HG02571 (cell line): Measurements from ENCODE around the gene SYTL2.
"Not testable (repeated sequence)": the region's sequence is repeated elsewhere in the genome, so short reads cannot be mapped to it uniquely, and the experiment has no call there.

ENCODE experiments used
- ATAC-seq: cut with Tn5 transposase; IDR thresholded peaks from one replicate; pipeline ENCODE4 v1.9.1; 2021; ENCODE audit warnings: mild to moderate bottlenecking, moderate library complexity; ENCODE audit not compliant: unreplicated experiment

The SYTL2 gene

DNA sequence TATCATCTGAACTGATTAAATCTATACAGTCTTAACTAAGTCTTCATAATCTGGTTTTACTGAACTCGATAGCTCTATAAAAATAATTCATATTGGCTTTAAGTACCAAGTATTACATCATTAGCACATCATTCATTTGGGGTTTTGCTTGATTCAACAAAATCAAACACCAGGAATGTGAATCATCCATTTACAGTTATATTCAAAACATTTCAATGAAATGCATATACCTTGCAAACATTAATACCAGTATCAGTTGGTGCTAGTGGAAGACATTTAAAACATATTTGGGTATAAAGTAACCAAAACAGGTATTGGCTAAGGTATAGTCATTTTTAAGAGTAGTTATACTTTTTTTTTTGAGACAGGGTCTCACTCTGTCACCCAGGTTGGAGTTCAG is 112.7 kb downstream of the SYTL2 start:
- ATAC-seq = no peak

DNA sequence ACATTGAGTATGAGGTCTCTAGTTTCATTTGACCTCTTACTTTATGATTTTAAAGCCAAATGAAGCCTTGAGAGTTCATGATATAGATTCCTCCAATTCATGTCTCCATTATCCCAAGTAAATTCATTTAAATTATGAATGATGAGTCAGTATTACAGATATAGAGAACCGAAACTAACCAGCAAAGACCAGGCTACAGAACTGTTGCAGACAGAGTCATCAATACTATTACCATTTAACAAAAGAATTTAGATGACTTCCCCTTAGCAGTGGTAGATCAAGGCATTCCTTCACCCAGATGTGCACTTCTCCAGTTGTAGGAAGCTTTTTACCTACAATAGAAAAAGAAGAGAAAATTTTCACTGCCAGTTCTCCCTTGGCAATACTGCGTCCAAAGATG is 113.2 kb downstream of the SYTL2 start:
- ATAC-seq = no peak

DNA sequence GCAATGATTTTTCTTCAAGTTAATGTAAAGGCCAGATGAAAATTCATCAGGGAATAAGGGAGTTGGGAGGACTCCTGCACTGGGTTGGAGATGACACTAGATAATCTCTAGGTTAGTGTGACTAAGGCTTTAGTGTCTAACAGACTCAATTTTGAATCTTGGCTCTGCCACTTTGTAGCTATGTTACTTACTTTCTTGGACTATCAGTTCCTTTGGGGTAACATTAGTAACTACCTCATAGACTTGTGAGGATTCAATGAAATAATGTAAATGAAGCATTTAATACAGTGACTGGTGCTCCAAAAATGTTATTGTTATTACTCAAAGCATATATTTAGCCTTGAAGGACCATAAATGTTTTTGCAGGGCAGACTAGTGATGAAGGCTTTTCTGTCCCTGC is 115.4 kb downstream of the SYTL2 start:
- no peak for ATAC-seq

DNA sequence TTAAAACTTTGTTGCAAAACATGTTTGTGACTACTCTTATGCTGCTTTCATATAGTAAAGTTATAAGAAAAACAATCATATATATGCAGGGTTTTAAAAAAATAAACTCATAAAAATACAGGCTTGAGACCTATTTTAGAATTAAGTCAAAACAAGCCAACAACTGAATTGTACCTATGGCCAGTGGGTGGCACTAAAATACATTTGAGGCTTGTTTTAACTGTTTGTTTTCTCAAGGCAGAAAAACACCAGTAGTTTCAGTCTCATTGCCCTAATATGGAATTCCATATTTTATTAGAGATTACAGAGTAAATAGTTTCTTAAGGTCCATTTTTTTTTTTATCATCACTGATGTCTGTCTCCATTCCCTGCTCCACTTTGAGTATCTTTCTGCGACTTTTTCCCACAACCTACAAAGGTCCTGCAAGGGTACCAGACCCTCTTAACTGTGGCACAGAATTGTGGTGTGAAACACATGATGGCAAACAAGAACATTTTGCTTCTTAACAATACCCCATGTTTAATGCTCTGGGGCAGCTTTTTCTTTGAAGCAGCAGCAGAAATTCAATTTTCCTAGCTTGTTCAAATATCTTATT is 116.5 kb downstream of the SYTL2 start:
- ATAC-seq = no peak

DNA sequence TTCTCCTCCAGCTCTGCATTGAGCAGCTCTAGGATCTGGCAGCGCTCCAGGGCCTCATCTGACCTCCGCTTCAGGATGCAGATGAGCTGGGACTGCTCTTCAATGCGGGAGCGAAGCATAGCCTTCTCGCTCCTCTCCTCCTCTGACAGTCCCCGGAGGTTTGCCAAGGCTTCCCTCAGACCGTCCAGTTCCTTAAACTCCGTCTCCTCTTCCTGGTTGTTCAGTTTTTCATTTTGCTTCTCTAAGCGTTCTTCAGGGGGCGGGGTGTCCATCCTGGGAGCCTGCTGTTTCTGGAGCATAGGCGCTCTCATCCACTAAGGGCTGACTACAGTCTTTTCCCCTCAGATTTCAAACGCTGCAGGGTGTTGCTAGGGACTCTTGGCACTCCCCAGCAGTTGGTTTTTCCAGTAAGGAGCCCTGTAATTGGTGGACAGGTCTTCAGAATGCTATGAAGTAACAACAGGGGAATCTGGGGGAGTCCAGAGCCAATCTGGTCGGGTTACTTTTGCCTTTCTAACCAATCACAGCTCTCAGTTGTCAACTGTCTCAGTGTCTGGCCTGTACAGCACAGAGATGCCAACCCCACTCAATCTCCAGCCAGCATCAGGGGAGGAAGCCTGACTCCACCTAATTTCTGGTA is 125.0 kb downstream of the SYTL2 start, which contains the start of gene CCDC89:
CCDC89 (minus strand) TSS at position 376 of the 640 bp plus-strand sequence; CDS start at position 311, 65 bp downstream.
- no peak for ATAC-seq

DNA sequence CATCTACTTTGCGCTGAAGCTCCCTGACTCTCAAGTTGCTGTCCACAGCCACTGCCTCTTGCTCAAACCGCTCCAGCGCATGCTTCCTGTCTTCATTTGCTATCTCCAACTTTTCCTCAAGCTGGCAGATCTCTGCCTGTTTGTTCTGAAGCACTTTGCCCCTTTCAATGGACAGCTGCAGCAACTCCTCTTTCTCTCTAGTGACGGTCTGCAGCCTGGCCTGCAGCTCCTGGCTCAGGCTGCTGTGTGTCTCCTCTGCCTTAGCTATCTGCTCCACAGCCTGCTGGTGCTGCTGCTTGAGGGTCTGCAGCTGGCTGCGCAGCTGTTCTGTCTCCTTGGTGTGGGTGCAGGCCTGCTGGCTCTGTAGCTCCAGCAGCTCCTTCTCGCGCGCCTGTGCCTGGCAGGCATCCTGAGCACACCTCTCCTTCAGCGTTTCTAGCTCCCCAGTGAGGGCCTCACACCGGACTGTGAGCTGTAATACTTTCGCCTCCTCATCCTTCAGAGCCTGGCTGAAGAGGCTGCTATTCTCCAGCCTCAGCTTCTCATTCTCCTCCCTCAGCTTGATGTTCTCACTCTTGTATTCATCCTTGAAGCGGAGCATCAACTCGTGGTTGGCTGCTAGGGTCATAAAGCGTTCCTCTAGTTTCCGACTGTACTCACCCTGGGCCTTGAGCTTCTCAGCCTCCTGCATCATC is 125.7 kb downstream of the SYTL2 start:
- ATAC-seq = no peak

DNA sequence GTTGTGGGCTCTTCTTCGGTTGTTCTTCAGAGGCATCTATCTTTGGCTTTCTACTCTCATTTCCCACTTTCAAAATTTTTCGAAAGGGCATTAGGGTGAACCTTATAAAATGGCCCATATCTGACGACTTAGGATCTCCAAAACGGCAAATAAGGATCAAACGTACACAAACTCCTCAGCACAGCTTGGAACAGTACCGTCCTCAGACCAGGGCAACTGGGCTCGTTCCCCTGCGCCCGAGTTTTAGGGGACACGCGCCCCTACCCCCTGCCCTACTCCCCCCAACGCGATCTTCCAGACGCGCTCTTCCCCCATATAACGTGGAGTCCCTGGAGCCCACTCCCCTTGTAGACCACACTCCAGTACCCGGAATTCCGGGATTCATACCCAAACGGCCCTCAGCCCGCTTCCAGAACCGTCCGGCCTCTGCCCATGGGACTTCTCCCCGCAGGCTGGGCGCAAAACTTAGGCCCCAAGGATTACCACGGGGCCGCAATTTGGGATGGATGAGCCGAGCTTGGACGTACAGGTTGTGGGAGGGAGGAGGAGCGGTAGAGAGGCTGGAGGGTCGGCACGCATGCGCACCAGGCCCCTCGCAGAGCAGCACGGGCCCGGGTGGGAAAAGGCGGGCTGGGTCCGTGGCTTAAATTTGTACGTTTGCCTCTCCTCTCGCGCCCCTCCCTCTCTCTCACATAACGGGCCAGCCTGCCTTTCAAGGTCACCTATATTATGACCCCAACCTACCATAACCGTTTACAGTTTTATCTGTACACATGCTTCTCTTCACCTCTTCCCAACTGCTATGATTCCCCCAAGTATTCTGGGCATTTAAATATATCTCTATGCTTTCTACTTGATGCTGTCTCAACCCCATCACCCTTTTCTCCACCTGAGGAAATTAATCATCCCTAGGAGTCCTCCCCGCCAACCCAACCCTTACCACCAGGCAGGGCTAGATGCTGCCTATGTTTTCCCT is 128.3 kb downstream of the SYTL2 start:
- peak; percentile 84 for ATAC-seq

DNA sequence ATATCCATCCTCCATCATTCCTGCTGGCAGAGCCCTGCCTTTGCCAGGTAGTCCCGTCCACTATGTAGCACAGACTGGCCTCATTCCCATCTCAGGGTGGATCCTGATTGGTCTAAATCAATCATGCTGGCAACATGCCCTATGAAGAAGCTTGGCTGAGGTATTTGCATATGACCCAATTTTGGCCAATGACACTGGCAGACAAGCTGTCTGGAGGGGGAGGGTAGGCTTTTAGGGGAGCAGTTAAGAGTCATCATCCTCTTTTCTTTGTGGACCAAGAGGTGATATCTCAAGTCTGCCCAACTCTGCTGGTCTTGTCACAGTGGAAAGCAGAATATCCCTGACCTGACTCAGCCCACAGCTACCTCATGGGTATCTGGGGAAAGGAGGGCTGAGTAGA is 130.0 kb downstream of the SYTL2 start:
- ATAC-seq = no peak

DNA sequence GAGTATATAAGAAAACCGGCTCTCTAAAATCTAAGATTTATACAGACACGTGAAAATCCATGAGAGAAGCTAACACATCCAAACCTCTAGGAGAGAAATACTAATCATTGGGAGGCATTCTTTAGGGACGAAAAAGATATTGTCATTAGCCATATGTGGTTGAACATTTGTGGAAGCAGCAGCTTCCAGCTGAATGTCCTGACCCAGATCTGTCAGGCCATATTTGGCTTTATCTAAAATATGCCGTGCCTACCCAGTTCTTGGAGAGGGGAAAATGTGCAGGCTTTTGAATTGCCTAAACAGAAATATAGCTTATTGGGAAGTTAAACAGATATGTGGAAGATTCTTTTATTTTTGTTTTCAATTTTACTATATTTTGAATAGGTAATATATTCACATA is 131.4 kb downstream of the SYTL2 start:
- ATAC-seq = no peak

DNA sequence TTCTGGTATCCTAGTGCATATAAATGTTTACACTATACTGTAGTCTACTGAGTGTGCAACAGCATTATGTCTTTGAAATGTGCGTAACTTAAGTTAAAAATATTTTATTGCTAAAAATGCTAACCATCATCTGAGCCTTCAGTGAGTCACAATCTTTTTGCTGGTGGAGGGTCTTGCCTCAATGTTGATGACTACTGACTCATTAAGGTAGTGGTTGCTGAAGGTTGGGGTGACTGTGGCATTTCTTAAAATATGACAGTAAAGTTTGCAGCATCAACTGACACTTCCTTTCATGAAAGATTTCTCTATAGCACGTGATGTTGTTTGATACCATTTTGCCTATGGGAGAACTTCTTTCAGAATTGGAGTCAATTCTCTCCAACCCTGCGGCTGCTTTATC is 137.5 kb downstream of the SYTL2 start:
- ATAC-seq = no peak

DNA sequence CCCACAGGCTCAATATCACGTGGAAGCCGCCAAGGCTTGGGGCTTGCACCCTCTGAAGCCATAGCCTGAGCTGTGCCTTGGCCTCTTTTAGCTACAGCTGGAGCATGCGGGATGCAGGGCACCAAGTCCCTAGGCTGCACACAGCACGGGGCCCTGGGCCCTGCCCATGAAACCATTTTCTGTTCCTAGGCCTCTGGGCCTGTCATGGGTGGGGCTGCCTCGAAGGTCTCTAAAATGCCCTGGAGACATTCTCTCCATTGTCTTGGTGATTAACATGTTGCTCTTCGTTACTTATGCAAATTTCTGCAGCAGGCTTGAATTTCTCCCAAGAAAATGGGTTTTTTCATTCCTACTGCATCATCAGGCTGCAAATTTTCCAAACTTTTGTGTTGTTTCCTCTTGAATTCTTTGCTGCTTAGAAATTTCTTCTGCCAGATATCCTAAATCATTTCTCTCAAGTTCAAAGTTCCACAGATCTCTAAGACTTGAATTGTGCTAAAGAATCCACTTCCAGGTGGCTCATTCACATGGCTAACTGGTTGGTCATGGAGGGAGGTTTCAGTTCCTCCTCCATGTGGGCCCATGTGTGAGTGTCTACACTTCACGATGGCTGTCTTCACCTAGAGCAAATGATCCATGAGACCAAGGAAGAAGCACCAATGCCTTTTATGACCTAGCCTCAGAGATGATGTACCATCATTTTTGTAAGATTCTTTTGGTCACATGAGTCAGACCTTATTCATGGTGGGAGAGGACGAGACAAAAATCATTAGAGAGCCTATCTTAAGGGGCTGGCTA is 138.6 kb downstream of the SYTL2 start:
- ATAC-seq = no peak

DNA sequence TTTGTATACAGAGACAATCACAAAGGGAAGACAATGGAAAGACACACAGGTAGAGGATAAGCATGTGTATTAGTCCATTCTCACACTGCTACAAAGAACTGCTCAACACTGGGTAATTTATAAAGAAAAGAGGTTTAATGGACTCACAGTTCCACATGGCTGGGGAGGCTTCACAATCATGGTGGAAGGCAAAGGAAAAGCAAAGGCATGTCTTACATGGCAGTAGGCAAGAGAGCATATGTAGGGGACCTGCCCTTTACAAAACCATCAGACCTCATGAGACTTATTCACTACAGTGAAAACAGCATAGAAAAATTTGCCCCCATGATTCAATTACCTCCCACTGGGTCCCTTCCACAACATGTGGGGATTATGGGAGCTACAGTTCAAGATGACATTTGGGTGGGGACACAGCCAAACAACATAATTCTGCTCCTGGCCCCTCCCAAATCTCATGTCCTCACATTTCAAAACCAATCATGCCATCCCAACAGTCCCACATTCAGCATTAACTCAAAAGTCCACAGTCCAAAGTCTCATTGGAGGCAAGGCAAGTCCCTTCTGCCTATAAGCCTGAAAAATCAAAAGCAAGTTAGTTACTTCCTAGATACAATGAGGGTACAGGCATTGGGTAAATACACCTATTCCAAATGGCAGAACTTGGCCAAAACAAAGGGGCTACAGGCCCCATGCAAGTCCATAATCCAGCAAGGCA is 139.8 kb downstream of the SYTL2 start:
- not testable (repeated sequence) for ATAC-seq

DNA sequence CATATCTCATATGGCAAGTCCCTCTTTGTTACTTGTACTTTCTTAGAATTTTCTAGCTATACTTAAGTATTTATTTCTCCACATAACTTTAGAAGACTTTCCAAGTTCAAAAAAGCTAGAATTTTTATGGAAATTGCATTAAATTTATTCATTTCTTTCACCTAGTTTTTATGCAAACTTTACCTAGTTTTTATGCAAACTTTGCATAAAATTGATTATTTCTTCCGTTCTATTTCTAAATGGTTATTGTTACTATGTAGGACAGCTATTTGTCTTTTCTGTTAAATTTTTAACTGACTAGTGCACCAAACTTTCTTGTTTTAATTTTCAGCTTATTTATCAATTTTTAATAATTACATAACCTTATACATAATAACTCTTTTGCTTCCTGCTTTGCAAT is 142.8 kb downstream of the SYTL2 start:
- ATAC-seq = no peak

DNA sequence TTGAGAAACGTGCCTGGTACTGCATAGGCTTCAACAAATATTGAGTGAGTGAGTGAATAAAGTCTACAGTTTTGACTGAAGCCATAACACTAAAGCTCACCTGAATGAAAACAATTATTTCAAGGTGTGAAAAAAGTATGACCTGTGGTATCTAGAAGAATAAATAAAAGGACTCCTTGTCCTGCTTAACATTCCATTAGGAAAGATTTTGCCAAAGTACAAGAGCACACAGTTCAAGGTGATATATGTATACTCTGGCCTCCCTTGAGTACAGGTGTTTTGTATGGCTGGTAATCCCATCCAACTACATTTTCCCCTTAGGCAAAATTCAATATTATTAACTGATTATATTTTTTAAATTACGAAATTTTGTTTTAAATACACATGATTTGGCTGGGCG is 144.3 kb downstream of the SYTL2 start:
- ATAC-seq = no peak

DNA sequence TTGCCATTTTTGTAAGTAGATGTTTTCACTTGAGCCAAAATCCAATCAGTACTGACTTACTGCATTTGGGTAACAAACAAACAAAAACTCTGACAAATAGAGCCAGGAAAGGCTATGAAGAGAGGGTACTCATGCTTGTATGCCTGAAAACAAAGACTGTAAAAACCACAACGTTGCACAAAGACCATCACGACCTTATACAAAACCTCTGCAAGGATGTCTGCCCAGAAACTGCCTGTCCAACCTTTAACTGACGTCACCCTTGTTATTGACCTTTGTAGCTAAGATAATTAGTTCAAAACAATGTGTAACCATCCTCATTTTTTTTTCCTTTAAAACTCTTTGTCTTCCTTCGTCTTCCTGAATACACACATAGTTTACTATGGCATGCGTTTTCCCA is 145.2 kb downstream of the SYTL2 start:
- ATAC-seq = no peak

DNA sequence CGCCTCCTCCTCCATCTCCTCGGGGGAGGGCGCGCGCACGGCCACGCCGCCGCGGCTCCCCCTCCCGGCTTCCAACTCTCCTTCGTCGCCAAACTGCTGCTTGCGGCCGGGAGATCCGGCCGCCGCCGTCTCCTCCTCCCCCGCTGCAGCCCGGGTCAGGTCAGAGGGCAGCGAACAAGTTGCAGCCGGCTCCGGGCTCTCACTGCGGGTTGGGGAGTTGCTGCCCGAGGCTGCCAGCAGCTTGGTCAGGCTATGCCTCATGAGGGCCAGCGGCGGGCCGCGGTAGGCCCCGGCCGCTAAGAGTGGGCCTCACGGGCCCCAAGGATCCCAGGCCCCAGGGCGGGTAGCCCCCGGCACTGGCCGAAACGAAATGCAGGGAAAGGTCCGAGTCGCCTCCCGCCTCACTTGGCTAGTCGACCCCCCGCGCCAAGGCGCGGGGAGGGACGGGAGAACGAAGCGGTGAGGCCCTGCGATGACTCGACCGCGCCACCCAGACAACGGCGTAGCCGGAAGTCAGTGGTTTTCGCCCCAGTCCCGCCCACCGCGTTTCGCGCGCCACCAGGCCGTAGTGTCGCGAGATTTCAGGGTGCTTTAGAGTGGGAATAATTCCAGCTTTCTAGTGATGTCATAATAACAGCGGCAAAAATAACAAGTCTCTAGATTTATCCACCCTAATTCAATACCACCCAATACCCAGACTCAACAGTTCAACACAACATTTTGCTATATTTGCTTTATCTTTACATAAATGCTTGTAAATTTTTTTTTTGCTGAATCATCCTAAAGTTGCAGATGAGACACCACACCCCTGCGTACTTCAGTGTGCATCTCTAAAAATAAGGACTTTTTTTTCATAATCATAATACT is 146.1 kb downstream of the SYTL2 start, which contains the start of gene CREBZF:
CREBZF (minus strand) TSS at position 515 of the 867 bp plus-strand sequence; CDS start at position 261, 254 bp downstream.
- ATAC-seq = peak; percentile 84

DNA sequence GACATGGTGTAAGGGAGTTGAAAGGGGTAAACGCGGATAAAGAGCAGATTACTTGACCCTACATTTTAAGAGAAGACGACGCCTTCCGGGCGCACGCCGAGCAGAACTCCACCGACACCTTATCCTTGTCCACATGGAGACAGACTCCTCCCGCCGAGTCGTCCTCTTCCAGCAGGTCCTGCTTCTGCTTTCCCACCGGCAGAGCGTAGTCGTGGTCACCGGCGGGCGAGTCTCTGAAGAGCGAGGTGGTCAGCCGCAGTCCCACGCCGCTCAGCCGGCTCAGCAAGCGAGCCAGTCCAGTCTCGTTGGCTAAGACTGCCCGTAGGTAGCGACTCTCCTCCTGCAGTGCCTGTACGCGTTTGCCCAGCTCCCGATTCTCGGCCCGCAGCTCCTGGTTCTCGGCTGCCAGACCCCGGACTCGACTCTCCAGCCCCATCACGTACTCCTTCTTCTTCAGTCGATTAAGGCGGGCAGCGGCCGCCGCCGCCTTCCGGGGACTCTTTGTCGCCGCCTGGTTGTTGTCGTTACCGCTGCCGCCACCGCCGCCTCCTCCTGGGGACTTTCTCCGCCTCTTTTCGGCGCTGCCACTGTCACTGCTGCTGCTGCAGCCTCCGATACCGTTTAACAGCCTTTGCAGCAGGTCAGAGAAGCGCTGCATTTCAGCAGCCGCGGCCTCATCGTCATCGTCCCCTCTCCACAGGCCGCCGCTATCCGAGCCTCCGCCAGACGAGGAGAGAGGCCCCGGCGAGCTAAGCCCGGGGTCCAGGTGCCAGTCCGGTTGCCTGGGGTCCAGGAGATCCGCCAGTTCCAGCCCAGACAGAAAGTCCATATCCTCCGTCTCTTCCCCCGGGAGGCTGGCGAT is 147.0 kb downstream of the SYTL2 start:
- ATAC-seq = peak; percentile 70
